MCF 10A (cell line): ENCODE data around the gene ZNF532. TPM values are rescaled to one million over a fixed set of nuclear protein-coding genes. Genes with fewer than 3 reads are reported as not detected.

ENCODE experiments used
- BruUV-seq: library from RNA; stranded (reverse); fragments of 400-500 nt; replicated peaks from 2 replicates; lab custom pipeline; 2021; lab: Mats Ljungman, UMichigan
- CTCF ChIA-PET: fragments of 300-600 bp; sonication (Branson Sonifier 250); formaldehyde crosslinking; extraction: SDS; loops from one replicate; lab custom pipeline; 2021; ENCODE audit warnings: antibody characterized with exemption, inconsistent platforms; lab: Yijun Ruan, JAX
- POLR2A ChIA-PET: fragments of 300-600, 350-650 bp; sonication (Branson Sonifier 250); formaldehyde crosslinking; extraction: SDS; loops from one replicate; lab custom pipeline; 2020; ENCODE audit warnings: antibody characterized with exemption, inconsistent platforms; lab: Yijun Ruan, JAX
- DNase-seq: peaks from one replicate; pipeline ENCODE4 v3.0.0-alpha.2; 2018; ENCODE audit not compliant: unreplicated experiment
- H3K27ac Mint-ChIP-seq: one replicate; pipeline ENCODE4 v1.8.0; 2022; ENCODE audit warnings: mild to moderate bottlenecking, low read depth, mixed read lengths; ENCODE audit not compliant: unreplicated experiment
- H3K27me3 Mint-ChIP-seq: one replicate; pipeline ENCODE4 v1.8.0; 2022; ENCODE audit warnings: mixed read lengths; ENCODE audit not compliant: insufficient read depth, unreplicated experiment
- H3K36me3 Mint-ChIP-seq: one replicate; pipeline ENCODE4 v1.8.0; 2022; ENCODE audit warnings: mild to moderate bottlenecking, moderate library complexity, mixed read lengths; ENCODE audit not compliant: insufficient read depth, unreplicated experiment
- H3K4me1 Mint-ChIP-seq: one replicate; pipeline ENCODE4 v1.8.0; 2022; ENCODE audit warnings: mixed read lengths; ENCODE audit not compliant: insufficient read depth, unreplicated experiment
- H3K4me3 Mint-ChIP-seq: one replicate; pipeline ENCODE4 v1.8.0; 2022; ENCODE audit warnings: mild to moderate bottlenecking, moderate library complexity, mixed read lengths; ENCODE audit not compliant: unreplicated experiment
- H3K9me3 Mint-ChIP-seq: one replicate; pipeline ENCODE4 v1.8.0; 2022; ENCODE audit warnings: mixed read lengths; ENCODE audit not compliant: unreplicated experiment
- CTCF ChIP-seq: fragments of 200-600 bp; IDR thresholded peaks from one replicate; pipeline ENCODE4 v1.8.0; 2022; ENCODE audit warnings: antibody characterized with exemption, mild to moderate bottlenecking; ENCODE audit not compliant: unreplicated experiment
- intact Hi-C: fragments of 100-400 bp; cut with micrococcal nuclease; formaldehyde crosslinking; loops from 2 replicates; pipeline ENCODE4 v1.14.1; 2022
- total RNA-seq: library from RNA; stranded (reverse); gene quantifications from 2 replicates; pipeline ENCODE4 v1.2.3, GENCODE V29; 2022

The ZNF532 gene
- total RNA-seq, 1 experiment from 2014 or later = 64.1 TPM

GRCh38 chr18:58960508-58960907 lies 95.8 kb downstream of the ZNF532 start:
- Mint-ChIP-seq H3K4me1 (peaks cover 5% of the 10 kb centered on the region), H3K9me3 (no peaks in the 10 kb centered on the region), H3K4me3 (no peak overlapping the region), H3K27me3 (no peaks in the 10 kb centered on the region), H3K27ac (no peak overlapping the region), H3K36me3 (peaks cover 20% of the 10 kb centered on the region)
- CTCF ChIA-PET = interaction anchor here (0.6 to 1.3 kb wide), 6 partner anchors 8 to 175 kb away, joined by 3 to 4 read pairs (median 4); no protein-coding TSS in a partner anchor
- intact Hi-C loops = no loop called here
- POLR2A ChIA-PET = interaction anchor here (0.8 kb wide), 1 partner anchor 644 kb away, joined by 3 read pairs; no protein-coding TSS in a partner anchor
- no TSS peak for BruUV-seq
- no peak for DNase-seq
- no peak for TF ChIP-seq CTCF

- DNase-seq = no peak
- no TSS peak for BruUV-seq
- POLR2A ChIA-PET = interaction anchor here (0.8 kb wide), 1 partner anchor 644 kb away, joined by 3 read pairs; no protein-coding TSS in a partner anchor
- TF ChIP-seq CTCF = no peak
- Mint-ChIP-seq H3K27ac (peak overlapping the region; percentile 50), H3K9me3 (no peaks in the 10 kb centered on the region), H3K36me3 (peaks cover 20% of the 10 kb centered on the region), H3K27me3 (no peaks in the 10 kb centered on the region), H3K4me3 (no peak overlapping the region), H3K4me1 (peaks cover 5% of the 10 kb centered on the region)
- CTCF ChIA-PET = interaction anchor here (0.6 to 1.3 kb wide), 3 partner anchors 9 to 175 kb away, joined by 3 to 4 read pairs (median 3); no protein-coding TSS in a partner anchor
- intact Hi-C loops = no loop called here
Observed at GRCh38 chr18:58960946-58961722, 96.5 kb downstream of the ZNF532 start.

- Mint-ChIP-seq H3K27me3 (no peaks in the 10 kb centered on the region), H3K9me3 (no peaks in the 10 kb centered on the region), H3K4me1 (peaks cover 5% of the 10 kb centered on the region), H3K4me3 (no peak overlapping the region), H3K27ac (no peak overlapping the region), H3K36me3 (peaks cover 20% of the 10 kb centered on the region)
- DNase-seq = no peak
- CTCF ChIA-PET = interaction anchor here (0.5 kb wide), 1 partner anchor 40 kb away, joined by 3 read pairs; no protein-coding TSS in a partner anchor
- intact Hi-C loops = no loop called here
- BruUV-seq = no TSS peak
- TF ChIP-seq CTCF = no peak
- POLR2A ChIA-PET = no interaction called here
Observed at GRCh38 chr18:58962336-58962735, 97.7 kb downstream of the ZNF532 start.

GRCh38 chr18:58965291-58966004 lies 100.8 kb downstream of the ZNF532 start:
- Mint-ChIP-seq H3K27me3 (no peaks in the 10 kb centered on the region), H3K9me3 (no peaks in the 10 kb centered on the region), H3K36me3 (peaks cover 16% of the 10 kb centered on the region), H3K4me3 (no peak overlapping the region), H3K4me1 (no peaks in the 10 kb centered on the region), H3K27ac (peak overlapping the region; percentile 35)
- BruUV-seq = no TSS peak
- TF ChIP-seq CTCF = no peak
- no peak for DNase-seq
- intact Hi-C loops = no loop called here
- ChIA-PET POLR2A (no interaction called here), CTCF (no interaction called here)
